Measurements from ENCODE around the gene FAM216B.
"Not testable (repeated sequence)": the region's sequence is repeated elsewhere in the genome, so short reads cannot be mapped to it uniquely, and the experiment has no call there.

Gene FAM216B

DNA sequence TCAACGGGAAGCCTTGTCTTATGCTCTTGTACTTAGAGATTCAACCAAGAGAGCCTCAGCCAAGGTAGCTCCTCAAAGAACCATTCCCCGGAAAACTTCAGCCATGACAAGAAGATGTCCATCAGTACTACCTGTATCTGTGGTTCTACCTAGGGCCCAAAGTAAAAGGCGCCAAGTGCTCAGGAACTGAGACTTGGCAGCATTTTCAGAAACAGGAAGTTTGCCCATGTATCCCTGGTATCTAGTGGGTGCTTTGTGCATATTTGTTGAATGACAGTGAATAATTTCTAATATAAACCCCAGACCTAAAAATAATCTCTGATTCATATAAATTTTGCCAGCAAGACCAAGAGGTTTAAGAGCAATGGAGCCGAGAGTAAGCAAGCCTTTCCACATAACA, 7.2 kb downstream of the FAM216B start:
- no peak for DNase-seq

- DNase-seq = no peak
Observed at GRCh38 chr13:42792154-42792553, 10.8 kb downstream of the FAM216B start.

GRCh38 chr13:42794577-42795275, 13.3 kb downstream of the FAM216B start:
- no peak for DNase-seq

DNA sequence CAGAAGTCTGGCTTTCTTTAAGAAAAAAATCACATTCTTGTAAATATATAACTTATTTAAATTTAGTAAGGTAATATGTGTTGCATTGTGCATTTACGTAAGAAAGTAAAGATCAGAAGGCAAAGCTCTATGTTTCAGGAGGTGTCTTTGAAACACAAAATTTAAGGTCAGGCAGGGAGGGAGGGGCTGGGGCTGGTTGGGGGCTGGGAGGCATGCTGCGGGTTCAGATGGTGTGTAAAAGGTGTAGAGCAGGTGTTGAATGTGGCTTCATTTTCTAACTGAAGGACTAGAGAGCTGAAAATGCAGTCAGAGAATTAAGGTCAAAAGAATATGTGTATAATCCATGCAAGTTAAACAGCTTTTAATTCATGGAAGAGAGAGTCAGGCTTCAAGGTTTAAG, 14.3 kb downstream of the FAM216B start:
- no peak for DNase-seq

DNA sequence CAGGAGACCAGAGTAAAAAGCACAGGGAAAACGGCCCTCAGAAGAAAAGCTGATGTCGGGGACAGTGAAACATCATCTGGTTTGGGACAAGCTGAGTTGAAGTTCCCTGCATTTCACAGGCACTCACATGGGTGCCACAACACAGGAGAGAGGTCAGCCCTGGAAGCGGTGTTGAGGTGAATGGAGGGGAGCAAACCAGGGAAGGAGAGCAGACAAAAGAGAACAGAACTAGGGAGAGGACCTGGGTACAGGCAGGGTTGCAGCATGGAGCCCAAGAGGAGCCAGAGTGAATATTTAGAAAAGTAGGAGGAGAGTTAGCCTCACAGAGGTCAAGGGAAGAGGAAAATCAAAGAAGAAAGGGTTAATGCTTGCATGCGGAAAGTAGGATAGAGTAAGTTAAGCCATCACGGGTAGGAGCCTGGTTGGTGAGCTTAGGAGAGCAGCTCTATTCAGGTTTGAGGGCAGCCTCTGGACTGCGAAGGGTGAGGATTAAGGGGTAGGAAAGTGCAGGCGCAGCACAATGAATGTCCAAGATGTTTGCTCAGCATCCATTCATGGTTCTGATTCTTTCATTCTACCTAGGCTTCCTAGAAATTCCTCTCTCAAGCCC, 15.5 kb downstream of the FAM216B start:
- no peak for DNase-seq

DNA sequence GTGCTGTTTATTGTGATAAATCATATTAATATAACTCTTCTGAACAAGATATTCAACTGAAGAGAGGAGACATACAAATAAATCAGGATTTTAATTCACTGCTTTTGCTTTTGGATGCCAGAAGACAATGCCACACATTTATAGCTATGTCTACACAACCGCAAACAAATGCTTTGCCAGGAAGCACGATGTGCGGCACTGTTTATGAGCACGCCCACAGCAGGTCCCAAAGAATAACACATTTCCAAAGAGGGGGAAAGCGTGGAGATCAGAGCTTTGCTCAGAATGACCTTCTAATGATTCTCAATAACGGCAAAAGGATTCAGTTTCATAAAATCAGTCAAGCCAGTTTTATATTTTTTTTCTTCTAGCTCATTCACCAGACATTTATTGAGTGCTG, 16.7 kb downstream of the FAM216B start:
- DNase-seq = no peak

DNA sequence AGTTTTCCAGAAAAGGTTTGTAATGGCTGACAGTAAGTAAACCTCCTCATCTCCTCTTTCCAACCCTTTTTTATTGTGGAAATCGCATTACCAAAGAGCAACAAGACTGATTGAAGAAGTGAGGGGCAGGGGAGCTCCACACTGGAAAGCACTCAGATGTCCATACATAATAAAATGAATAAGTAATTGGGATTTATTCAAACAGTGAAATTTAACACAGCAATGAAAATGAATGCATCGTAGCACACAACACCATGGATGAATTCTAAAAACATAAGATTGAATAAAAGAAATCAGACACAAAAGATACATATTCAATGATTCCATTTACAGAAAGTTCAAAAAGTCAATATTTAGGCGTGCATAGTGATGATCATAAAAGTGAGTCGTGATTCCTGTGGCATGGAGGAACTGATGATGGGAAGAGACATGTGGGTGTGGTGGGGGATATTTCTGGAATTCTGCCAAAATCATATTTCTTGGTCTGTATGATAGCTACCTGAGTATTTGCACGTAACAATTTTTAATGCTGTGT, 18.8 kb downstream of the FAM216B start:
- DNase-seq = no peak

- DNase-seq = no peak
Observed at GRCh38 chr13:42803563-42804204, 22.3 kb downstream of the FAM216B start.

DNA sequence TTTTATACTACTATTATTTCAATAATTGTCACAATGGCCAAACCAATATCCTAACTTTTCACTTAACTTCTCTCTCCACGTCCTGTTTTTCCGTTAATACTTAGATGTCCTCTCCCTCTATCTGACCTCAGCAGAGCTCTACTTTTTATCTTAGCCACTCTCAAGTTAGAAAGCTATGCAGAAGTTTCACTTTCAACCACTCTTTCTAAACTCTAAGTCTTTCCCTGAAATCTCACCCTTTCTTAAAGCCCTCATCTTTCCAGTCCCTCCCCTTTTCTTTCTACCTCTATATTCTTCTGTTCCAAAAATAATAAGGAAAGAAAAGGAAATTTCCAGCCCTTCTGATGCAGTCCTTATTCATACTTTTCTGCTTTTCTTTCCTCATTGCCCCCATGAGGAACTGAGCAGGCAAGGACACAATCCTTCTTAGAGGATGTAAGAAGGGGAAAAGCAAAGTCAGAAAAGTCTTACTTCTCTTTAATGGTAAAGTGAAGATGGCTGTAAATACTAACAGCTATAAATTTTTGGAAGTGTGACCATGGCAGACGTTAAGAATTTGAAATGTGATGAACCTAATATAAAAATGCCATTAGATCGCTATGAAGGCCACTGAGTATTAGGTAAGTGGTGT, 23.0 kb downstream of the FAM216B start:
- DNase-seq = no peak

DNA sequence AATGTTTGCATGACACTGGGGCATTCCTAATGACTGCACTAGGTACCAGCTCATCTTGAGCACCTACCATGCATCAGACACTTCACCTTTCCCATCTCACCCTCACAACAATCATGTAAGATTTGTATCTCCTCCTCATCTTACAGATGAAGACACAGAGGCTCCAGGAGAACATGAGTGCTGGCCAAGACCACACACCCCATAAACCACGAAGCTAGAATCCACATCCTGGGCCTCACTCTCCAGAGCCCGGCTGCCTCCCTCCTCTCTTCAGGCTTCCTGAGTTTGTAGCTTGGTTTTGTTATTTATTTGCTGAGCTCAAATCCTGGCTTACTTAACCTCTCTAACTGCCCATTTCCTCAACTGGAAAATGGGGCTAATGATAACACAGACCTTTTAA, 25.9 kb downstream of the FAM216B start:
- no peak for DNase-seq

DNA sequence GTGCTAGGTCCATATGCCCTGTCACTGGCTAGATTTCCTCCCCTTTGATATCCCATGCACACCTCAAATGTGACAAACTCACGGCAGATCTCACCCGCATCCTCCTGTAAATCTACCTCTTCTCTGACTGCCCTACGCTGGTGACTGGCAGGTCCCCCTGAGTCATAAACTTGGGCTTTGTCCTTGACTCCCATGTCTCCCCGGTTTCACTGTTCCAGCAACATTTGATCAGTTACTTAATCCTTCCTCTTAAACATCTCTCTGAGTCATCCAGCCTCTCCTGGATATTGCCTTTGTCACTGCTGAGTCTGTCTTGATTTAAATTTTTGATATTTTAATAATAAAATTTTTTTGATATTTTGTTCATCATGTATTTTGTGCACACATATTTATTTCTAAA, 26.5 kb downstream of the FAM216B start:
- DNase-seq = no peak

DNA sequence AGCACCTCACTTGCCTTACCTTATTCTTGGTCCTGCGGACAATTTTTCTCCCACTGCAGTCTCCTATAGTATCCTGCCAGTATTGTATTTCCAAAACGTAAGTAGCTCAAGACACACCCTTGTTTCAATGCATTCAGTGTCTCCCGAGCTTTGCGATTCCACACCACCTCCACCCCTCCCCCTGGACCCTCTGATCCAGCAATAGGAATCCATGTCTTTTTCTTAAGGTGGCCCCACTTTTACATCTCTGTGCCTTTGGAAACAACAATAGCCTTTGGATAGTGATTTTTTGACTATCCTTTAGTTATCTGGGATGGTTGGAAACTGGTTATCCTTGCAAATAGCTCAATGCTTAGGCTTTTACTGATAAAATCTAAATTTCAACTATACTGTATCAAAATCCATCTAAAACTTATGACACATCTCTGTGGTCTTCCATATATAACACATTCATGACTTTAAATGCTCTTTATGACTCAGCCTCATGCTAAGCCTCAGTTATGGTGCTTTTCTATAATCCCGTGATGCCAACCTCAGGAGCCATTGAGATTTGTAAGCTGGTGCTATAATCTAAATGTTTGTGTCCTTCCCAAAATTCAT, 27.1 kb downstream of the FAM216B start:
- no peak for DNase-seq

DNA sequence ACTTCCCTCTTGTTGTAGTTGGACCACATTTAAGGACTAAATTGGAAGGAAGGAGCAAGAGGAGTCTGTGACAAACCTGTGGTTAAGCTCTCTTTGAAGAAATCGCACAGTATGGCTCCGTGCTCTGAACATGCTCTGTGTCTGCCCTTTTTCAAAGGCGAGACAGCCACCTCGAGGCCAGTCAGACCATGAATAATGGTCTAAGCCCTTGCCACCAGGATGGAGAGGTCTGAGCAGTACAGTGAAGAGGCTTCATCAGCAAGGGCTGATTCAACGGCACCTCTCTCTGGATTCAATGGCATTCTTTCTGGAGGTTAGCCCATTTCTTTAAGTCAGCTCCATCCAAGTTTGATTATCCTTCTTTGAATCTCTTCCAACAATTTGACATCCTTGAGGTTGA, 30.9 kb downstream of the FAM216B start:
- no peak for DNase-seq

GRCh38 chr13:42814868-42815267, 33.5 kb downstream of the FAM216B start:
- DNase-seq = no peak

DNA sequence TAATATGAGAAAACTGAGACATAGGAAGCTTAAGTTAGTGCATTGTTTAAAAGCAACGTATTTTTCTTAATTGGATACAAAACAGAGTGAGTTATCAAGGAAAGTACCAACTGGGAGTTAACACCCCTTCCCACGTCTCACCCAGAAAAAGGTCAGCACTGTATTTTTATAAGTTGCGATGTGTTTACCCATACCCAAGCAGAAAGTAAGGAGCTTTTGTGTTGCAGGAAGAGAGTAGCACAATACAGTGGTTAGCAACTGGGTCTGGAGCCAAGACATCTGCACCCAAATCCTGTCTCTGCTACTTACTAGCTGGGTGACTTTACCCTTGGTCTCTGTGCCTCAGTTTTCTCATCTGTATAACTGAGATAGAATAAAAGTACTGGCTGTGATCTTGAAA, 34.3 kb downstream of the FAM216B start:
- no peak for DNase-seq

- DNase-seq = no peak
Observed at GRCh38 chr13:42816538-42816937, 35.2 kb downstream of the FAM216B start.

DNA sequence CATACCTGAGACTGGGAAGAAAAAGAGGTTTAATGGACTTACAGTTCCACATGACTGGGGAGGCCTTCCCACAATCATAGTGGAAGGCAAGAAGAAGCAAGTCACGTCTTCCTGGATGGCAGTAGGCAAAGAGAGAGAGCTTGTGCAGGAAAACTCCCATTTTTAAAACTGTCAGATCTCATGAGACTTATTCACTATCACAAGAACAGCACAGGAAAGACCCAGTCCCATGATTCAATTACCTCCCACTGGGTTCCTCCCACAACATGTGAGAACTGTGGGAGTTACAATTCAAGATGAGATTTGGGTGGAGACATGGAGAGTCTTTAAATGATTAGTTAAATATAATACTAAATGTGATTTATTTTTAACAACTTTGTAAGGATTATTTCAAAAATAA, 38.3 kb downstream of the FAM216B start:
- DNase-seq = not testable (repeated sequence)

DNA sequence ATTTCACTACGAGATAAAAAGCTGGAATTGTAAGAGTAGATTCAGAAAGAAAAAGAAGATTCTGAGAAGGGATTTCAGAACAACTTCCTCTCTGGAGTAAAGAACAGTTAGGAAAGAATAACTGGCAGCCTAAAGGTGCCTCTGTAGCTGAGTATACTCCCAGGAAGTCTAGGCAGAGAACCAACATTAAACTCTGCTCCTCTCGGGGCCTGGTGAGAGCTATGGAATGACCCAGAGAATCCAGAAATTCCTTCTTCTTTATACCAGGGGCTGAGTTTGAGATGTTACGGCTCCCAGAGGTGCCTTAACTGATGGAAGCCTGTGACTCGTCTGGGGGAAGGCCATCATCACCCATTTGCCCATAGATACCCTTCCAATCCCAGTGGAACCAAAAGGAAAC, 39.1 kb downstream of the FAM216B start:
- DNase-seq = no peak

DNA sequence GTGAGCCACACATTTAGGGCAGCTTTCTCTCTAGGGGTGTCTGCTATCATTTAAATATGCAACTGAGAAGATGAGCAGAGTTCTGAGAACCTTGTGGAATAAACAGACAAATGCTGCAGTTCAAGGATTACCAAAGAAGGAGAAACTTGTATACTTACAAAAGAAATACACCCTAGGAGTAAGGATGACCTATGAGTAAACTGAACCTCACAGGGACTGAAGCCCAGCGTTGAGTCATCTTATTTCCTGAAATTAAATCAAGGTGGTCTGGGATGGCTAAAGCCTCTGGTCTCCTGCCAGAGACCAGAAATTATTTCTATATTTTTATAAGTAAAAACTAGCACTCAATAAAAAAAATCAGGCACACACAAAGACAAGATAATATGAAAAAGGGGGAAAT, 40.1 kb downstream of the FAM216B start:
- no peak for DNase-seq

DNA sequence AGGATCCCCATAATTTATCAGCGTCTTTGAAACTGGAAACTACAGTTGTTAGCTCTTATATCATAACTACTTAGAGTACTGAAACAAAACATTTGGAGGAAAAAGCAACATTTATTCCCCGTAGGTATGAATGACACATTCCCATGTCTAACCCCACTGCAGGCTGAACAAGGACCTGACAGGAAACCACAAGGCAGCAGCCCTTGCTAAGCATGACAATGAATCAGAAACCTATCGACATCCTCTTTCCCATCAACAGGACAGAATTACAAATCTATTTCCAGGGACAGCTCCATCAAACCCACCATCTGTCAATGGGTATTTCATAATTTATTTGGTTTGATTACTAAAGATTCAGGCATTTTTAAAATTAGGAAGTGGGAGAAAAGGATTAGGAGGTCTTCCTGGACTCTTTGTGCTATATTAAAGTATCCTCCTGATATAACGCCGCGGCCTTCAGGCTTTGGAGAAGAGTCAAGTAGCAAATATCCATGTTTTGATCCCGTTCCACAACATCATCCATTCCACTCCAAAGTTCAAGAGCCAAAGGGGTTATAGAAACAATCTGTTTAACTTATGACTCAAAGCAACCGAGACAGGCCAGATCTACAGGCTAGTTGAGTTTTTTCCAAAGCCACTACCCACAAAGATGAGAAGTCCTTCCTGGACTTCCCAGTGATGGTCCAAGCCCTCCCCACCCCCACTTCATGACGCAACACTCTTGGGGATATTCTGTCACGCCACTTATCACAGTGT, 51.1 kb downstream of the FAM216B start:
- no peak for DNase-seq

DNA sequence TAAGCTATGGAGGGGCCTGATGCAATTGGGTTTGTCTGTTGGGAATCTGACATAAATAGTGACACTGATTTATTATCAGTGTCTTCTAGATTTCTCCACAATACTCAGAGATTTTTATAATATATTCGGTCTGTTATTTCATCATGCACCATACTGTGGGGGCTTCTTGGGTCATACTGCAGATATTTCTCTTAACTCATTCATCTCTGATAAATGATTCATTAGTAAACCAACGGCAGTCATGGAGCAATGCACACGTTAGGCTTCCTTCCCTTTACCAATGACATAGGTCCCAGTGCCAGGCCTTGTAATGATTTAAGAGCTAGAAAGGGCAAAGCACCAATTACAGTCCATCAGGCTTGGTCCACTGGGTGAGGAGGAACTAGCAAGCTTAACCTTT, 53.6 kb downstream of the FAM216B start:
- DNase-seq = no peak

- peak; percentile 68 for DNase-seq
Observed at GRCh38 chr13:42836930-42837690, 55.7 kb downstream of the FAM216B start.
